Measurements from ENCODE around the gene GLT1D1.
"Not testable (repeated sequence)": the region's sequence is repeated elsewhere in the genome, so short reads cannot be mapped to it uniquely, and the experiment has no call there.

The GLT1D1 gene

DNA sequence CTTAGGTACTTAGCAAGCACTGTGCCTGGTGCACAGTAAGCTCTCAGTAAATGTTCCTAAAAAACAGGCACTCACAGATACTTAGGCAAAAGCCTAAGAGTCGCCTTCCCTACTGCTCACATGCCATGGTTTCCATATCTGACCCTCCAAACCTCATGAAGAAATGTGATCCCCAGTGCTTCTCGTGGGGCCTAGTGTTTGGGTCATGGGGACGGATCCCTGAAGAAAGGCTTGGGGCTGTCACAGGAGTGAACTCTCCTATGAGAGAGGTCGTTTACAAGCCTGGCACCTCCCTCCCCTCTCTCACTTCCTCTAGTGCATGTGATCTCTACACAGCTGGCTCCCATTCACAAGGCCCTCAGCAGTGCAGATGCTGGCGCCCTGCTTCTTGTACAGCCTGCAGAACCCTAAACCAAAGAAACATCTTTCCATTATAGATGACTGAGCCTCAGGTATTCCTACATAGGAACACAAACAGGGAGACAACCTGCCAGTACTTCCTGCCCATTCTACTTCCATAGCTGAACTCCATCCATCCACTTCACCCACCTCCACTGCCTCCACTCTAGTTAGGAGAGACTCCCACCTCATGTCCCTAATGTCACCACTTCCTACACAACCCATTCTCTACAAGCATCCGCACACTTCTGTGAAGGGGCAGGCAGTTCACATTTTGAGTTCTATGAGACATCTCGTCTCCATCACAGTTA lies 32.4 kb upstream of the GLT1D1 start:
- DNase-seq, result peak; percentile 75 to 88

GRCh38 chr12:128823216-128823915 lies 29.9 kb upstream of the GLT1D1 start:
- DNase-seq, result no peak

DNA sequence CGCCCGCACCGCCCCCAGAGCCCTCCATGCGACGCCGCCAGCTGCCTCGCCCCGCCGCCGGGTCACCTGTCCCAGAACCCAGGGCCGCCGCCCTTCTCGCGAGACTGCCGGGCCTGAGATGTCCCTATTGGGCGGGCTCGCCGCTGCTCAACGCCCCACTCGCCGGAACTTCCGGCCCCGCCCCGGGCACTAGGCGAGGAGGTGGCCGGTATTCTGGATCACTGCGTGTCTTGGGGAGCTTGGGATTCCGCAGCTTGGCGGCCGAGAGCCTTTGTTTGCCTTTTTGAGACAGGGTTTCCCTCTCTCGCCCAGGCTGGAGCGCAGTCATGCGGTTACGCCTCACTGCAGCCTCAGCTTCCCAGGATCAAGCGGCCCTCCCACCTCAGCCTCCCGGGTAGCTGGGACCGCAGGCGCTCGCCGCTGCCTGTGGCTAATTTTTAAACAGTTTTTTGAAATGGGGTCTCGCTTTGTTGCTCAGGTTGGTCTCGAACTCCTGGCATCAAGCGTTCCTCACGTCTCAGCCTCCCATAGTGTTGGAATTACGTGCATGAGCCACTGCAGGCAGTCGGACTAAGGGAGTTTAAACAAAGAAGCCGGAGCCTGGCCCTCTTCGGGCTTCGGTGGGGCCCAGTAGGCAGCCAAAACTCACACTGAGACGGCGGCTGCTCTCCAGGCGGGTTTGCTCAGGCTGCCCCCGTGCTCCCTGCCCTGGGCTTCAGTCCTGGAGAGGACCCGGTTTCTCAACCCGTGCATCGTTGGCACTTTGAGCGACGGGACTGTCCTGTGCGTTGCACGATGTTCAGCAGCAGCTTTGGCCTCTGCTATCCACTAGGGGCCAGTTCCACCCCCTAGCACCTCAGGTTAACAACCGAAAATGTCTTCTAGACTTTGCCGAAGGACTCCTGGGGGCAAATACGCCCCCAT lies 29.1 kb upstream of the GLT1D1 start, which contains the start of gene SLC15A4:
Gene SLC15A4 (minus strand): TSS at position 43 of the 924 bp plus-strand sequence. CDS start 15 bp downstream, at position 28.
- DNase-seq, result peak; percentile 94

GRCh38 chr12:128825835-128826234 lies 27.4 kb upstream of the GLT1D1 start:
- no peak for DNase-seq

DNA sequence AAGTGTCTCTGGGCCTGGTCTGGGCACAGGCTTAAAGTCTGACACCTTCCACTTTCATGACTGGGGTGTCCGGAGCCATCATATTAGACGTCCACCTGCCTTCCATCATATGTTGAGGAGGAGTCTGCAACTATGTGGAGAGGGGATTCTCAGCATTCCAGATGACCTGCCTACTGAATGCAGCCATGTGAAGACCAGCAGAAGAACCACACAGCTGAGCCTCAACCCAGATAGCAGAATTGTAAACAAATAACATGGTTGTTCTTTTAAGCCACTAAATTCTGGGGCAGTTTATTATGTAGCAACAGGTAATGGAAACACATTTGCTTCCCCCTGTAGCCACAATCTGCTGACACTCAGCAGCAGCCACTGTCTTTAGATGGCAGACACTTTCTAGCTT lies 25.6 kb upstream of the GLT1D1 start:
- no peak for DNase-seq

GRCh38 chr12:128829861-128830504 lies 23.3 kb upstream of the GLT1D1 start:
- DNase-seq, result peak; percentile 73 to 74

GRCh38 chr12:128830505-128830893 lies 22.8 kb upstream of the GLT1D1 start:
- peak in 1 of 2 donors; percentile 44 for DNase-seq

GRCh38 chr12:128833418-128833817 lies 19.9 kb upstream of the GLT1D1 start:
- DNase-seq, result no peak

DNA sequence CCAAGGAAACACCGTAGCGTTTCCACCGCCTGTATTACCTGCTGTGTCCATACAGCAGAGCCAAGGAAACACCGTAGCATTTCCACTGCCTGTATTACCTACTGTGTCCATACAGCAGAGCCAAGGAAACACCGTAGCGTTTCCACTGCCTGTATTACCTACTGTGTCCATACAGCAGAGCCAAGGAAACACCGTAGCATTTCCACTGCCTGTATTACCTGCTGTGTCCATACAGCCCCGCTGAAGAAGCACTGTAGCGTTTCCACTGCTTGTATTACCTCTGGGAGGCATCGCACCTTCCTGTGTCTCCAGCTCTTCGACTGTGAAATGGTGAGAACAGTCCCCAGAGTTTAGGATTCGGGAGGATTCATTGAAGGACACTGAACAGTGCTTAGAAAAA lies 13.4 kb upstream of the GLT1D1 start:
- DNase-seq, result not testable (repeated sequence)

DNA sequence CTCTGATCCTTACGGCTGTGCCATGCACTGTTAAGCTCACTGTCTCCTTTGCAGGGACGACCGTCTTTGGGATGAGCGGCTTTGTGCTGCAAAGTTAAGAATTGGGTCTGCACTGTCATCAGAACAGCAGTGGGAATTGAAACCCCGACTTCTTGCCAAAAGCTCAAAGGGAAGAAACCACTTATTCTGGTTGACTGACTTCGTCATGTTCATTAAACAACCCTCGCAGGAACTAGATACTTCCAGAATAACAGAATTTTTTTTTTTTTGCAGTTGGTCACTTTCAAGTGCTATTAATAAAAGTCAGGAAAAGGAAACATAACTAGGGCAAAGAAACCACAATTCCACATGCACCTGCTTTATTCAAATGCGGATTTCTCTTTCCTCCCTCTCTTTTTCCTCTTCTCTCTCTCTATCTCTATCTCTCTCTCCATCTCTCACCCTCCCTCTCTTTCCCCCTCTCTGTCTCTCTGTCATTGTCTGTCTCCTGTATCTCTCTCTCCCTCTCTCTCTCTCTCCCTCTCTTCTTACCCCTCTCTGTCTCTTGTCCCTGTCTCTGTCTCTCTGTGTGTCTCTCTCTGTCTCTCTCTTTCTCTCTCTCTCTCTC lies 12.3 kb upstream of the GLT1D1 start:
- DNase-seq, result no peak

- DNase-seq, result no peak
Observed at GRCh38 chr12:128842579-128842978, 10.7 kb upstream of the GLT1D1 start.

DNA sequence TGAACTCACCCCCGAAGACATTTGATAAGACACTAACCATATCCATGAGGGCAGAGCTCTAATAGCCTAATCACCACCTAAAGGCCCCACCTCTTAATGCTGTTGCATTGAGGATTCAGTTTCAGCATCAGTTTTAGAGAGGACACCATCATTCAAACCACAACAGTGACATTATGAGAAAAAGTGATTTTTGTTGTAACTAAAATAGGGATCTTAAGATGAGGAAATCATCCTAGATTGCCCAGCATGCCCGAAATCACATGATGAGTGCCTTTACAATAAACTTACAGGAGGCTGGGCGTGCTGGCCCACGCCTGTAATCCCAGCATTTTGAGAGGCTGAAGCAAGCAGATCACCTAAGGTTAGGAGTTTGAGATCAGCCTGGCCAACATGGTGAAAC lies 9.7 kb upstream of the GLT1D1 start:
- DNase-seq, result peak; percentile 81

DNA sequence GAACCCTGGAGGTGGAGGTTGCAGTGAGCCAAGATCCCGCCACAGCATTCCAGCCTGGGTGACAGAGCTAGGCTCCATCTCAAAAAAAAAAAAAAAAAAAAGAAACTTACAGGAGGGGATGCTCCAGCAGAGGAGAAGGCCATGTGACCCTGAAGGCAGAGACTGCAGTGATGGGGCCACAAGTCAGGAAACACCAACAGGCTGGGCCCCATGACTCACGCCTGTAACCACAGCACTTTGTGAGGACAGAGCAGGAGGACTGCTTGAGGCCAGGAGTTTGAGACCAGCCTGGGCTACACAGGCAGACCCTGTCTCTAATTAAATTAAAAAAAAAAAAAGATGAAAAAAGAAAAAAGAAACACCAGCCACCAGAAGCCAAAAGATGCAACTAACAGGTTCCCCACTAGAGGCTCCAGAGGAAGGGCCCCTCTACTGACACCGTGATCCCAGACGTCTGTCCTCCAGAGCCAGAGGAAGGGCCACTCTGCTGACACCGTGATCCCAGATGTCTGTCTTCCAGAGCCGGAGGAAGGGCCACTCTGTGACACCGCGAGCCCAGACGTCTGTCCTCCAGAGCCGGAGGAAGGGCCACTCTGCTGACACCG lies 9.1 kb upstream of the GLT1D1 start:
- DNase-seq, result peak; percentile 64 to 74

DNA sequence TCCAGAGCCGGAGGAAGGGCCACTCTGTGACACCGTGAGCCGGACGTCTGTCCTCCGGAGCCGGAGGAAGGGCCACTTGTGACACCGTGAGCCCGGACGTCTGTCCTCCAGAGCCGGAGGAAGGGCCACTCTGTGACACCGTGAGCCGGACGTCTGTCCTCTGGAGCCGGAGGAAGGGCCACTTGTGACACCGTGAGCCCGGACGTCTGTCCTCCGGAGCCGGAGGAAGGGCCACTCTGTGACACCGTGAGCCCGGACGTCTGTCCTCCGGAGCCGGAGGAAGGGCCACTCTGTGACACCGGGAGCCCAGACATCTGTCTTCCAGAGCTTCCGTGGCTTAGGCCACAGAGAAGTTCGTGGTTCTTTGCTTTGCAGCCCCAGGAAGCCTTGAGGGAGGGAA lies 6.6 kb upstream of the GLT1D1 start:
- DNase-seq, result not testable (repeated sequence)

DNA sequence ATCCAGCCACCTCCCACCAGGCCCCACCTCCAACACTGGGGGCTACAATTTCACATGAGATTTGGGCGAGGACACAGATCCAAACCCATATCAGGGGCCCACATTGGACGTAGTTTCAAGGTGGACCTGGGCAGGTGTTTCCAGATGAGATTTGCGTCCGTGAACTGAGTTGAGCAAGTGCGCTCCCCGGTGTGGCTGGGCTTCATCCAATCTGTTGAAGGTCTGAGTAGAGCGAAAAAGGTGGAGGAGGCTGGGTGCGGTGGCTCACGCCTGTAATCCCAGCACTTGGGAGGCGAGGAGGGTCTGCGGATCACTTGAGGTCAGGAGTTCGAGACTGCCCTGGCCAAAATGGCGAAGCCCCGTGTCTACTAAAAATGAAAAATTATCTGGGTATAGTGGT lies 4.9 kb upstream of the GLT1D1 start:
- no peak for DNase-seq

- not testable (repeated sequence) for DNase-seq
Observed at GRCh38 chr12:128849806-128850205, 3.5 kb upstream of the GLT1D1 start.

GRCh38 chr12:128850400-128850799 lies 2.9 kb upstream of the GLT1D1 start:
- no peak for DNase-seq

- DNase-seq, result not testable (repeated sequence)
Observed at GRCh38 chr12:128851429-128851828, 1.8 kb upstream of the GLT1D1 start.

DNA sequence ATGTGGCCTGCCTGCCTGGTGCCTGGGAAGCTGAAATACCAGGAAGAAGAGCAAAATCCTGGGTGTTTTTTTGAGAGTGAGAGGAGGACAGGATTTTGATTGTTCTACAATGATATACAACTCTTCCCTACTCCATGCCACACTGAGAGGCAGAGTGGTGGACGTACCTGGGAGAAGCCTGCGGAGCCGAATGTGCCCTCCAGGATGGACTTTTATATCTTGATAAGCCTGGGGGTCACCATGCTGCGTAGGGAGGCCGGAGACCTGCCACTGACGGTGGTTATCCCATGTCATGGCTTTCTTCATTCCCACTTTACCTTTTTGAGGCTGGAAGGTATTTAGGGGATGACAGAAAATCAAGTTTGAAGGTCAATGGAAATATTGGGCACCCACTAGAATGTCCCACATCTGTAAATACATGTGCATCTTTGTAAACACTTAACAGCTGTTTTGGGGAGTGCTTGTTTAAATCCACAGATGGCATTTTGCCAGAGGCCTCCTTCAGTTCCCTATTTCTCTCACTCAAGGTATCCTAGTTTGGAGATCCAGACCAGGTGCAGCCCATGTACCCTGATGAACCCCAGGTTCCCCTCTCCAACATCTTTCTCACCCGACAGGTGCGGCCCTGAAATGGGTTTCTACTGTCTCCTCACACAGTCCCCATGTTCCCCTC lies 1.1 kb upstream of the GLT1D1 start:
- no peak for DNase-seq

DNA sequence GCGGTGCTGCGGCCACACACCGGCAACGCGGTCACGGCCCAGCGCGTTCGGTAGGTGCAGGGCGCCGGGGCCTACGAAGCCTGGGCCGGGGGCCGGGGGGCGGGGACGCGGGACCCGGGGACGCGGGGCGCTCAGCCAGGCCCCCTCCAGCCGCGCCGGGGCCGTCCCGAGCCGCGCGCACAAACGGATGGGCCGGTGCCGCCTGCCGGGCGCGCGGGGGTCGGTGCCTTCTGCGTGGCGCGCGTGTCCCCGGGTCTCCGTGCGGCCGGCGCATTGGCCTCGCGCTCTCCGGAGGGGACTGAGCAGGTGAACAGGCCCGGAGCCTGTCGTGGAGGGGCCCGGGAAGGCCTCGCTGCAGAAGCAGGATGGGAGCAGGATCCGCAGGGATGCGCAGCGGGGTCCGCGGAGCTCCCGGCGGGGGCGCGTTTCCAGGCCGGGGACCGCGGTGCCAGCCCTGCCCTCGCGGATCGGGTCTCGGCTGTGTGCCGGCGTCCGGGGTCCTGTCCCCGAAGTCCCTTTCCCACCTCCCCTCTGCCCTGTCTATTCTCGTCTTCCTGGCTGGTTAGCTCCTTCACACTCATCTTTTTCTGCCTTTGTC lies 421 bp downstream of the GLT1D1 start:
- DNase-seq, result no peak
